Smooth muscle cell (in vitro differentiated cells): ENCODE measurements around the gene CDK1. TPM values are rescaled to one million over a fixed set of nuclear protein-coding genes. Genes with fewer than 3 reads are reported as not detected.

Experiments
- DNase-seq: peaks from one replicate; lab custom pipeline; 2025; ENCODE audit not compliant: unreplicated experiment; lab: John Stamatoyannopoulos, UW
- H2AFZ ChIP-seq: fragments of 200-600 bp; sonication (generic); 2 replicates; pipeline ENCODE4 v1.6.0; 2016; ENCODE audit warnings: antibody characterized with exemption, low read depth, mild to moderate bottlenecking
- H3F3A ChIP-seq: fragments of 200-600 bp; sonication (generic); 2 replicates; pipeline ENCODE4 v1.6.0; 2017; ENCODE audit warnings: antibody characterized with exemption, low read depth
- H3K27ac ChIP-seq: fragments of 200-600 bp; sonication (generic); 2 replicates; pipeline ENCODE4 v1.5.1; 2016; ENCODE audit warnings: low read depth, mild to moderate bottlenecking
- H3K27me3 ChIP-seq: fragments of 200-600 bp; sonication (generic); 2 replicates; pipeline ENCODE4 v1.6.1; 2016; ENCODE audit warnings: low read depth, mild to moderate bottlenecking
- H3K36me3 ChIP-seq: fragments of 200-600 bp; sonication (generic); 2 replicates; pipeline ENCODE4 v1.5.1; 2016; ENCODE audit warnings: low read depth
- H3K4me1 ChIP-seq: fragments of 200-600 bp; sonication (generic); 2 replicates; pipeline ENCODE4 v1.5.1; 2016; ENCODE audit warnings: low read depth
- H3K4me2 ChIP-seq: fragments of 200-600 bp; sonication (generic); 2 replicates; pipeline ENCODE4 v1.6.0; 2016; ENCODE audit warnings: mild to moderate bottlenecking
- H3K4me3 ChIP-seq: fragments of 200-600 bp; sonication (generic); 2 replicates; pipeline ENCODE4 v1.5.1; 2016; ENCODE audit warnings: mild to moderate bottlenecking
- H3K79me2 ChIP-seq: fragments of 200-600 bp; sonication (generic); 2 replicates; pipeline ENCODE4 v1.6.0; 2016; ENCODE audit warnings: low read depth, mild to moderate bottlenecking
- H3K9ac ChIP-seq: fragments of 200-600 bp; sonication (generic); 2 replicates; pipeline ENCODE4 v1.6.0; 2016; ENCODE audit warnings: low read depth
- H3K9me3 ChIP-seq: fragments of 200-600 bp; sonication (generic); replicated peaks from 2 replicates; pipeline ENCODE4 v1.5.1; 2016; ENCODE audit warnings: low read depth
- H4K20me1 ChIP-seq: fragments of 200-600 bp; sonication (generic); 2 replicates; pipeline ENCODE4 v1.6.0; 2016; ENCODE audit warnings: low read depth
- WGBS: methylation state at CpG from one replicate; pipeline ENCODE4 v1.1.7; 2016; ENCODE audit warnings: low lambda C conversion rate; 5-methylcytosine and 5-hydroxymethylcytosine counted together
- polyA plus RNA-seq: library from polyadenylated mRNA; unstranded; fragments of >200 nt; fragmentation: Nextera tagmentation; extraction: Ambion mirVana; gene quantifications from 2 replicates; pipeline ENCODE4 v1.2.1, GENCODE V29; 2016
- total RNA-seq: library from RNA; depleted of rRNA; stranded (reverse); fragments of >200 nt; gene quantifications from 2 replicates; pipeline ENCODE4 v1.2.3, GENCODE V29; 2014
- TF ChIP-seq, protein P1 (sequence below): fragments of 200-600 bp; sonication (generic); IDR thresholded peaks from 2 replicates; pipeline ENCODE4 v1.5.1; 2017; ENCODE audit warnings: borderline replicate concordance, mild to moderate bottlenecking, antibody characterized with exemption; ENCODE audit not compliant: insufficient read depth, poor library complexity, severe bottlenecking

CDK1 gene
- total and polyA plus RNA-seq, 2 experiments from 2014 or later = 46.6 to 56.5 TPM

DNA sequence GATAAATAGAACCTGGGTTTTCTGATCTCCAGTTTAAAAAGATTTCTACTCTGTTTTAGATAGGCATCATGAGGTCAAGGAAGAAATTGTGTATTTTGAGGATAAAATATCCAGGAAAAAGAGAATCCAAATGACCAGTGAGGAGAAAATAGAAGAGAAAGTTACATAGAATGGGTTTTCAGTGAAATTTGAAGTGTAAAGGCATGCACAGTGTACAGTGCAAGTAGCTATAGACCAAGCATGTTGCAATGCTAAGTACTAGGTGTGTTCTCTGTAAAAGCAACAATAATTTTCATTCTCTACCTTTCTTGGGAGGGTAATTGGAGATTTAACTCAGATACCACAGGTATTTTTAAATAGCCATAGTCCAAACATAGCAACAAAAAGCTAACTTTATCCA is 22.6 kb downstream of the CDK1 start:
- Histone ChIP-seq H3K36me3 (no peaks in the 10 kb centered on the region), H3K4me2 (peak overlapping the region; percentile 66), H3K4me3 (no peak overlapping the region), H3K9ac (no peak overlapping the region), H3F3A (peaks cover 9% of the 10 kb centered on the region), H2AFZ (peak overlapping the region; percentile 9), H3K4me1 (peaks cover 9% of the 10 kb centered on the region), H3K27me3 (no peaks in the 10 kb centered on the region), H3K9me3 (no peaks in the 10 kb centered on the region), H3K27ac (peak overlapping the region; percentile 9), H4K20me1 (no peaks in the 10 kb centered on the region), H3K79me2 (no peaks in the 10 kb centered on the region)
- DNase-seq = no peak
- TF ChIP-seq, protein P1, sequence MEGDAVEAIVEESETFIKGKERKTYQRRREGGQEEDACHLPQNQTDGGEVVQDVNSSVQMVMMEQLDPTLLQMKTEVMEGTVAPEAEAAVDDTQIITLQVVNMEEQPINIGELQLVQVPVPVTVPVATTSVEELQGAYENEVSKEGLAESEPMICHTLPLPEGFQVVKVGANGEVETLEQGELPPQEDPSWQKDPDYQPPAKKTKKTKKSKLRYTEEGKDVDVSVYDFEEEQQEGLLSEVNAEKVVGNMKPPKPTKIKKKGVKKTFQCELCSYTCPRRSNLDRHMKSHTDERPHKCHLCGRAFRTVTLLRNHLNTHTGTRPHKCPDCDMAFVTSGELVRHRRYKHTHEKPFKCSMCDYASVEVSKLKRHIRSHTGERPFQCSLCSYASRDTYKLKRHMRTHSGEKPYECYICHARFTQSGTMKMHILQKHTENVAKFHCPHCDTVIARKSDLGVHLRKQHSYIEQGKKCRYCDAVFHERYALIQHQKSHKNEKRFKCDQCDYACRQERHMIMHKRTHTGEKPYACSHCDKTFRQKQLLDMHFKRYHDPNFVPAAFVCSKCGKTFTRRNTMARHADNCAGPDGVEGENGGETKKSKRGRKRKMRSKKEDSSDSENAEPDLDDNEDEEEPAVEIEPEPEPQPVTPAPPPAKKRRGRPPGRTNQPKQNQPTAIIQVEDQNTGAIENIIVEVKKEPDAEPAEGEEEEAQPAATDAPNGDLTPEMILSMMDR = no peak

DNA sequence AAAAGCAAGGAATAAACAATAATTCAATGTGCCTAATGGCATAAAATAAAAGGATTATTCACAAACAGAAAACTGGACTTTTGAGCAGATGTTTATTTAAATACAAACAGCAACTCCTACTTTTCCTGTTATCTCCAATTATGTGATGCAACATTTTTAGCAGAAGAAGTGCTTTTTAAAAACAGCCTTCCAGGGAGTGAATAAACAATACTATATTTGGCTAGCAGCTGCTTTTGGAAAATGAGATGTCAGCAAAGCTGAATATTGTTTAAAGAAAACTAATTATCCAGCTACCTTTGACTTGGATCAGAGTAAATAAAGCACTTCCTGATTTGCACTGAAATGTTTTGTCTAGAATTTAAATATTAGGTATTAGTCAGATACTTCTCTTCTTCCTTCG is 23.2 kb downstream of the CDK1 start:
- peak overlapping the region; percentile 9 for H2AFZ ChIP-seq
- H3K4me2 ChIP-seq = peak overlapping the region; percentile 66
- no peaks in the 10 kb centered on the region for H3K36me3 ChIP-seq
- TF ChIP-seq, protein P1 = no peak
- H3K4me3 ChIP-seq = no peak overlapping the region
- 55% methylated on average over 1 of the region's 1 CpG for WGBS
- H3K27me3 ChIP-seq = no peaks in the 10 kb centered on the region
- no peaks in the 10 kb centered on the region for H4K20me1 ChIP-seq
- peaks cover 9% of the 10 kb centered on the region for H3F3A ChIP-seq
- peak overlapping the region; percentile 9 for H3K27ac ChIP-seq
- no peak for DNase-seq
- peaks cover 15% of the 10 kb centered on the region for H3K4me1 ChIP-seq
- no peaks in the 10 kb centered on the region for H3K9me3 ChIP-seq
- no peak overlapping the region for H3K9ac ChIP-seq
- H3K79me2 ChIP-seq = no peaks in the 10 kb centered on the region

DNA sequence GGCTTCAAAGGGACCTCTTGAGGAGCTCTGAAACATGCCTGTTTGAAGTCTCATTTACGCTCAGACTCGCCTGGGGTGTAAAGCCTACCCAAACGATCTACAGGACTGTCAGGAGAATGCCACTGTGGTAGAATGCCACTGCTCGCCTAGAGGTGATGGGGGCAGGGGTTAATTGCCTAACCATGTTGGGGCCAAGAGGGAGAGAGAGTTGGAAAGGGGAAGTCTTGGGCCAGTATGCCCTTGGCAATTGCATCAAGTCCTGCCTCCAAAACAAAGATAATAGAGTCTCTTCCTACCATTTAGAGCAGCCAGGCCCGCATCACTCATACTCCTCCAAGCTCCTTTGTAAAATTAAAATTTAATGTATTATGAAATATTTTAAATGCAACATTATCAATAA is 25.2 kb downstream of the CDK1 start:
- no peak overlapping the region for H3K4me3 ChIP-seq
- no peaks in the 10 kb centered on the region for H3K79me2 ChIP-seq
- H3K9me3 ChIP-seq = no peaks in the 10 kb centered on the region
- H3K27me3 ChIP-seq = no peaks in the 10 kb centered on the region
- no peak overlapping the region for H3K9ac ChIP-seq
- 78% methylated on average over 5 of the region's 5 CpGs for WGBS
- H3K36me3 ChIP-seq = no peaks in the 10 kb centered on the region
- H3K27ac ChIP-seq = no peak overlapping the region
- TF ChIP-seq, protein P1 = no peak
- peaks cover 18% of the 10 kb centered on the region for H3F3A ChIP-seq
- H4K20me1 ChIP-seq = no peaks in the 10 kb centered on the region
- H2AFZ ChIP-seq = no peak overlapping the region
- no peak for DNase-seq
- peaks cover 27% of the 10 kb centered on the region for H3K4me1 ChIP-seq
- no peak overlapping the region for H3K4me2 ChIP-seq

DNA sequence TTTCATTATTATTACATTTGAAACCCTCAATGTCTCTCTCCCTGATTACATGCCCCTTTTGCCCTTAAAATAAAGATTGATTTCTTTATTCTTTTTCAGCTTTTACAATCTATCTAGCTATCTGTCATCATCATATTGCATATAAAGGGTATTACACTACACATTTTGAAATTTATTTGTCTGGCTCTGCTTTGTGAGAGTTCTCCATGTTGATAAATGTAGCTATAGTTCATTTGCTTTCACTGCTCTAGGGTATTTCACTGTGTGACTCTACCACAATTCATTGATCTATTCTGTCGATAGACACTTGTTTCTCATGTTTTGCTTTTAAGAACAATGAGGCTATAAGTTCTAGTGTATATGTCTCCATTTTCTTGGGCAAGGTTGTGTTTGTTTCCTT is 25.6 kb downstream of the CDK1 start:
- Histone ChIP-seq H3K4me1 (peaks cover 30% of the 10 kb centered on the region), H3K4me2 (no peak overlapping the region), H3K27ac (no peak overlapping the region), H3K79me2 (no peaks in the 10 kb centered on the region), H3K4me3 (no peak overlapping the region), H3K27me3 (no peaks in the 10 kb centered on the region), H4K20me1 (no peaks in the 10 kb centered on the region), H3K9me3 (no peaks in the 10 kb centered on the region), H2AFZ (no peak overlapping the region), H3K36me3 (no peaks in the 10 kb centered on the region), H3K9ac (no peak overlapping the region), H3F3A (peaks cover 22% of the 10 kb centered on the region)
- DNase-seq = no peak
- WGBS = 100% methylated on average over 1 of the region's 1 CpG
- TF ChIP-seq, protein P1 = no peak
